ENCODE measurements around the gene NAGLU.

Gene NAGLU

DNA sequence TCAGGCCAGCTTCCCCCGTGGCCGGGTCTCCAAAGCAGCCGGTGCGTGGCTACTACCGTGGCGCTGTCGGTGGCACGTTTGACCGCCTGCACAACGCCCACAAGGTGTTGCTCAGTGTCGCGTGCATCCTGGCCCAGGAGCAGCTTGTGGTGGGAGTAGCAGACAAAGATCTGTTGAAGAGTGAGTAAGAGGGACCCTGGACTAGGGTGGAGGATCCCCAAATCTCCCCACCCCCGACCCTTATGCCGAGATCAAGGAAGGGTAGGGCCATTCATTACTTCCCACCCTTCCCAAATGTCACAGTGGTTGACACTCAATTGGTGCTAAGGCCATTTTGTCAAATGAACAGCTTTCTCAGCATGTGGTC lies 27.1 kb downstream of the NAGLU start:
- TF ChIP-seq ZFX (IDR thresholded peaks at IDR 0.05; ENCODE audit: borderline replicate concordance) (no peak), CTCF (IDR thresholded peaks at IDR 0.05) (no peak)
- H3K27ac ChIP-seq: peak overlapping the region; percentile 93

DNA sequence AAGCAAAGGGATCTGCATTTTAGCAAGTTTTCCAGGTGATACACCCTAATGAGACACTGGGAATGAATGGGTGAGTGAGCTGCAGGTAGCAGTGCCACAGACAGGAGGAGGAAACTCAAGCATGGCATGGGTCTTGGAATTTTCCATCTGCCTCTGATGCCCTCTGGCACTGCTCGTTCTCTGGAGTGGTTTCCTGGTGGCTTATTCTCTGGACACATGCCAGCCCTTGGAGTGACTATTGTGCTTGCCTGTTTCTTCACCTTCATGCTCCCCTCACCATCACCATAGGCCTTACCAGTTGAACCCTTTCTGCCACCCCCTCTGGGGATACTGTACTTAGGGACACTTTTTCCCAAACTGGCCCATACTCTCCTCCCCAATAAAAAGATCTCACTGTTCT lies 27.5 kb downstream of the NAGLU start:
- peak overlapping the region; percentile 93 for H3K27ac ChIP-seq
- TF ChIP-seq CTCF (IDR thresholded peaks at IDR 0.05): no peak
- no peak for TF ChIP-seq ZFX (IDR thresholded peaks at IDR 0.05; ENCODE audit: borderline replicate concordance)

DNA sequence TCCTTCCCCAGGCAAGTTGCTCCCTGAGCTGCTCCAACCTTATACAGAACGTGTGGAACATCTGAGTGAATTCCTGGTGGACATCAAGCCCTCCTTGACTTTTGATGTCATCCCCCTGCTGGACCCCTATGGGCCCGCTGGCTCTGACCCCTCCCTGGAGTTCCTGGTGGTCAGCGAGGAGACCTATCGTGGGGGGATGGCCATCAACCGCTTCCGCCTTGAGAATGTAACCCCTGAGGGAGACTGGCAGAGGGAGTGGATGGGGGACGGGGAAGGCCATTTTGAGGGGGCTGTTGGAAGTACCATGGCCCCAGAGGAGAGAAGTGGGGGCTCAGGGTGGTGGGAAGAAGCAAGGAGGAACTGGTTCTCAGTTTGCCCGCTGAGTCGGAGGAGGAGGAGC lies 27.9 kb downstream of the NAGLU start:
- peak overlapping the region; percentile 93 for H3K27ac ChIP-seq
- TF ChIP-seq ZFX (IDR thresholded peaks at IDR 0.05; ENCODE audit: borderline replicate concordance): no peak

GRCh38 chr17:42564815-42565522 lies 28.9 kb downstream of the NAGLU start:
- no peak for TF ChIP-seq ZFX (IDR thresholded peaks at IDR 0.05; ENCODE audit: borderline replicate concordance)
- TF ChIP-seq CTCF (IDR thresholded peaks at IDR 0.05): no peak
- H3K27ac ChIP-seq: peak overlapping the region; percentile 93

- H3K27ac ChIP-seq: peak overlapping the region; percentile 93
- TF ChIP-seq CTCF (IDR thresholded peaks at IDR 0.05) (no peak), ZFX (IDR thresholded peaks at IDR 0.05; ENCODE audit: borderline replicate concordance) (no peak)
These were observed 29.6 kb downstream of the NAGLU start for GRCh38 chr17:42565523-42566214.

- TF ChIP-seq CTCF (IDR thresholded peaks at IDR 0.05) (no peak), ZFX (IDR thresholded peaks at IDR 0.05; ENCODE audit: borderline replicate concordance) (no peak)
- peak overlapping the region; percentile 93 for H3K27ac ChIP-seq
These were observed 30.3 kb downstream of the NAGLU start for GRCh38 chr17:42566215-42566882.

- TF ChIP-seq ZFX (IDR thresholded peaks at IDR 0.05; ENCODE audit: borderline replicate concordance) (no peak), CTCF (IDR thresholded peaks at IDR 0.05) (no peak)
These were observed 31.0 kb downstream of the NAGLU start, which contains the start of gene MLX for GRCh38 chr17:42566883-42567573. Gene MLX, plus strand, starts transcription at chr17:42567100. Its CDS starts 25 bp downstream, at chr17:42567125.

More at GRCh38 chr17:42566883-42567573, 31.0 kb downstream of the NAGLU start, which contains the start of gene MLX:
- H3K27ac ChIP-seq: peak within 1 kb of the TSS; percentile 93
